NOMO-1 treated with DMSO at 0.1 percent for 48 hours (cell line): ENCODE measurements around the gene SMPD1.

Experiments
- DNase-seq: peaks from one replicate; lab custom pipeline; 2025; ENCODE audit not compliant: unreplicated experiment; lab: John Stamatoyannopoulos, UW

SMPD1 gene

DNA sequence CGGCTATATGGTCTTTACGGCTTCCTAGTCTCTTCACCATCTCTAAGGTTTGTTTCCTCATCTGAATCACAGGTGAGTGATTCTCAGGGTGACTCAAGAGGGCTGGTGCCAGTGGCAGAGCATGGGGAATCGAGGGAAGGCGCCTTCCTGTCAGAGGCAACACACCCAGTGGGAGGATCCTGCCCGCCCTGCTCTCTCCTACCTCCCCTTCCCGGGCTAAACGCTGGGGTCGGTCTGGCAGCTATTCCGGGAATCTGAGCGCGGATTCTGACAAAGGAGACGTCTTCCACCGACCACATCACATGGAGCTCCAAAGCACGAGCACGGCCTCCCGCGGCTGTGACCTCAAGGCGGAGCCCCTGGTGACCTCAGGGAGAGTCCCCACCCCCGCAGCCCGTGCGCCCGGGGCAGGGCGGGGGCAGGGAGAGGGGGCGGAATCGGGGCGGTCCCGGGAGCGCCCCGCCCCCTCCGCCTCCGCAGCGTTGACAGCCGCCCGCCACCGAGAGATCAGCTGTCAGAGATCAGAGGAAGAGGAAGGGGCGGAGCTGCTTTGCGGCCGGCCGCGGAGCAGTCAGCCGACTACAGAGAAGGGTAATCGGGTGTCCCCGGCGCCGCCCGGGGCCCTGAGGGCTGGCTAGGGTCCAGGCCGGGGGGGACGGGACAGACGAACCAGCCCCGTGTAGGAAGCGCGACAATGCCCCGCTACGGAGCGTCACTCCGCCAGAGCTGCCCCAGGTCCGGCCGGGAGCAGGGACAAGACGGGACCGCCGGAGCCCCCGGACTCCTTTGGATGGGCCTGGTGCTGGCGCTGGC is at the start of gene SMPD1:
SMPD1 (plus strand) TSS at position 570 of the 813 bp plus-strand sequence; CDS start at position 695, 125 bp downstream.
- peak; percentile 94 for DNase-seq

DNA sequence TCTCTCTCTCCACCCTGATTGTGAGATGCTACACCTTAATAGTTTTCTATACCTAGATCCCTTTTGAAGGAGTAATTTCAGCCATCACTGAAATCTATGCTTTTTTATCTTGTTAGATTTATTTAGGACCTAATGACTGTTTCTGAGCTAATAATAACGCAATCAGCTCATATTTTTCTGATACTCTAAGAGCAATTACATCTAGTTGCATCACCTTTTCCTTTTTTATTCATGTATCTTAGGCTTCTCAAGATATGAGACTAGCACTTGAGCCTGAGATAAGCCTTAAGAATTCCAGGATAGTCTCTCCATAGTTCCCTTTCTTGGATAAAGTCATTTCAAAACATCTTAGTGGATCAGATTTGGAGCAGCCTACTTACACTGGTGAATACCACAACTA is 44.9 kb upstream of the SMPD1 start:
- DNase-seq, result no peak

DNA sequence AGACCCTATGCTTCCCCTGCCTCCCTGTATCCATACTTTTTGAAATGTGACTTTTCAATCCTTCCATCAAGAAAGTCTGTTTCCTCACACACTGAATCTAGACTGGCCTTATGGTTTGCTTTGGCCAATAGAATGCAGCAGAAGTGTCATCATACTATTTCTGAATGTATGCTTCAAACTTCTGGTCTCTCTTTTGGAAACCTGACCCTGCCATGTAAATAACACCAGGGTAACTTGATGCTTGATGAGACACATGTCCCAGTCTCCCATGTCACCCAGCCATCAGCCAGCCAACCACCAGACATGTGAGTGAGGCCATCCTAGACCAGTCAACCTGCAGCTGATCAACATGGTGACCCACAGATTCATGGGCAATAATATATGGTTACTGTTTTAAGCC is 40.2 kb upstream of the SMPD1 start:
- DNase-seq, result no peak

DNA sequence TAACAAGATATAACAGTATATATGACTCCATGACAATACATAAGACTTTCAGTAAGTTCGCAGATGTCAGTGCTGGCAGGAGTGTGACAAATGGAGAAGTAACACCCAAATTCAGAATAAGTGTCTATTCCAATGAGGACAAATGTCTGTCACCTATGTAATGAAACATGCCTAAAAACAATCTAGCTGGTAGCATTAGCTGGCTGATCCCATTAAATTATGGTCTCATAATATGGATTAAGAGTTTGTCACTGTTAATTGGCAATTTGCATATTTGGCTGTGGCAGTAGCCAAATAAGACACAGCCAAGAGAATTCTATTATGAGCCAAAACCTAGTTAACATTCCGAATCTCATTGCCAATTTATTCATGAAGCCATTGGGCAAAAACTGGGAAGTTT is 39.8 kb upstream of the SMPD1 start:
- no peak for DNase-seq

DNA sequence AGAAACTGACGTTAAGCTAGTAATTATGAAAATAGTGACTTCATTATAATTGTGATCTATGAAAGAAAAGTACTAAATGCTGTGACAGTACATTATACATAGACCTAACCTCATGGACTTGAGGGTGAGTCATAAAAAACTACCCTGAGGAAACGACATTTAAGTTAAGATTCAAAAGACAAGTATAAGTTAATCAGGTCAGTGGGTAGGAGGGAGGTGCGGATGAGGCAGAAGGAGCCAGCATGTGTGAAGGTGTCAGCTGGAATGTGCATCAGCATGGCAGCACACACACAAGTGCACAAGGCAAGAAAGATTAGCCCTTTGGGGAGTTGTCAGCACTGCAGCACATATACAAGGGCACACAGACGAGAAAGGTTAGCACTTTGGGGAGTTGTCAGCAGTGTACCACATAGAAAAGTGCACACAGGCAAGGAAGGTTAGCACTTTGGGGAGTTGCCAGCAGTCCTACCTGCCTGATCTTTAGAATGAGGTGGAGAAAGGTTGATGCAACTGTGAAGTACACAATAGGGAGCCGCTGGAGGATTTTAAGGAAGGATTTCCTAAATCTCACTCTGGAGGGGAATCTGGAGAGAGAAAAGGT is 38.4 kb upstream of the SMPD1 start:
- DNase-seq, result no peak

DNA sequence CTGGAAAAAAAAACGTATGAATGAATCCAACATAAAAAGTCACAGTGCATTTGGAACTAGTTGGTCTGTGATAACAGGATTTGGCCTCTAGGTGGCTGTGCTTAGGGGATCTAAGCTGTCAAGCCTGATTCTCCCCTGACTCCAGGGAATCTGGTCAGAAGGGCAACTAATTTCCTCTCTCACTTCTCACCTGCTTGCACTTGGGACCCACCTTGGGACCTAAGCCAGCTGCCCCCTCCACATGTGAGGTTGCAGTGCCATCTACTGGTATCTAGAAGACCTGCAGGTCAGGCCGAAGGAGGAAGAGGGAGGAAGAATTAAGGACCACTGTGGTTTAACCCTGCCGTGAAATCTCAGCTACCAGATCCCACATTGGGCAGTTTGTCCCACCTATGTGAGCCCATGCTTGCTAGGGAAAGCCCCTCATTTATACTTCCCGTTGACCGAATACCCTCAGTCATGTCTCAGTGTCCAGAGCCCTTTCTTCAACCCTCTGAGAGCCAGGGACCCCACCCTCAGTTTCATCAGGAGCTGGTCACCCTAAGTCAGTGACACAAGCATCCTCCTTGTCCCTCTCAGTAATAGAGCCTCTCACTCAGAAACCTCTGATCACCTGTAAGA is 36.8 kb upstream of the SMPD1 start:
- peak; percentile 40 for DNase-seq

DNA sequence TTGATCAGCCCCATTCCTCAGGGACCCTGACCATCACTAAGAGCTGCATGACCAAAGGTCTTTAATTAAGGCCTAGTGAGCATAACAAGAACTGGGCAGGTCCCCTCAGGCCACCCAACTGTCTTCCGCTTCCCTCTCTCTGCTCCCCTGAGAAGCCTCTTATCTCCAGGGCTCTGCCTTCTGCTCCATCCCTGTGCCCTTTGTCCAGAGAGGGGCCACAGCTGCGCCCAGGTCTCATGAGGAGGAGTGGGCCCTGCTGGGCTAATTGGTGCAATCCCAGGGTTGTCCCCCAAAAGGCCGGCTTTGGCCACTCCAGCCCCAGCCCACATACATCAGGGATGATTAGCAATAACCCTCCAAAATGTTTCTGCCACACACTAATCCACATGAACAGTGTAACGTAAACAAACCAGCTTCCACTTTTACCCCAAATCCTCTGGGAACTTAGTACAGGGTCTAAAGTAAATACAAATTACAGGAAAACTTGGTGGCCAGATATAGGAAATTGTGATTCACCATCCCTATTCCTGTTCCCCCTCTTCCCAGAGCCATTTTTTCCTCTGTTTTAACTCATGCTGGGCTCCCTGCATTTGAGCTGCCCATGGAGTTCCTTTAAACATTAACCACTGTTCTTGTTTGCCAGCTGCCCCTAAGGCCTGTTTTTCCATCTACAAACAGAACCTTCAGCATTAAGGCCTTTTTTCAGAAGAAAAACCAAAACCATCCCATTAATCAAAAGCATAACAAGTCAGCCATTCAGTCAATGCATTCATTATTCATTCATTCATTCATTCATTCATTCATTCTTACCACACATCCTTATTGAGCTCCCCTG is 35.4 kb upstream of the SMPD1 start:
- DNase-seq, result no peak

DNA sequence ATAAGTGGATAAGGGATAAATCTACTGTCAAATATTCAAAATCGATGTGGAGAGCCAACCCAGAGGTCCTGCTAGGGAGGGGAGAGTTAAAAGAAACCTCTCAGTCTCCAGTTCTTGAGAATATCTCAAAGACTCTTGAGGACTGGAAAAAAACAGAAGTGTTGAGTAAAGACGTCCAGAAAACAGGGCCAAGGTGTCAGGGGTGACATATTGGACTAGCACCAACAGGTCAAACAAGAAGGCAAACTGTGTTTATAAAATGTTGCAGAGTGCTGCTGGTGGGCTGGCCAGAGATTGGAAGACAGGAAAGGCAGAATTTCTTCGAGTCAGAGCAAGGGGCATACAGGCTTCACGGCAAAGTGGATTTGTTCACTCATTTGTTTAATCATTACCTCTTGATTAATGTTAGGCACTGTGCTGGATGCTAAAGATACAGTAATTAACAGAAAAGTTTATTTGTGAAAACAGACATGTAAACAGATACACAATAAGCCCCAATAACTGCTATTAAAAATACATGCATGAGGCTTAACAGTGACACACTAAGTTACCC is 33.7 kb upstream of the SMPD1 start:
- DNase-seq, result no peak

DNA sequence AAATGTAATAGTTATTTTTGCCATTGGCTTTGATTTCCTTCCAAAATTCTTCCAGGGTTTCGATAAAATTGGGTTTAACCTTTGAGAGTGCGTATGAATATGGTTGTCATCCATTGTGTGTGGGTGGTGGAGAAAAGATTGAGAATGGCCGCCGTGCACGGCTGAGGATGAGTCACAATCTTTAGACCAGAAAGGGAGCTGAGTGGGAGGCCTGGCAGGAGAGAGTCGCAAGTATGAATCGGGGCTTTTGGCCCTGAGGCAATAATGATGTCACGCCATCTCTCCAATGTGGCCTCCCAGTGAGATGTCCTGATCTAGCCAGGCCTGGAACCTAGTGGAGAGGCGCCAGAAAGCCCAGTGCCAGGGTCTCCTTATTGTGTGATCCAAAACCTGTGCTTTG is 33.1 kb upstream of the SMPD1 start:
- DNase-seq, result no peak

DNA sequence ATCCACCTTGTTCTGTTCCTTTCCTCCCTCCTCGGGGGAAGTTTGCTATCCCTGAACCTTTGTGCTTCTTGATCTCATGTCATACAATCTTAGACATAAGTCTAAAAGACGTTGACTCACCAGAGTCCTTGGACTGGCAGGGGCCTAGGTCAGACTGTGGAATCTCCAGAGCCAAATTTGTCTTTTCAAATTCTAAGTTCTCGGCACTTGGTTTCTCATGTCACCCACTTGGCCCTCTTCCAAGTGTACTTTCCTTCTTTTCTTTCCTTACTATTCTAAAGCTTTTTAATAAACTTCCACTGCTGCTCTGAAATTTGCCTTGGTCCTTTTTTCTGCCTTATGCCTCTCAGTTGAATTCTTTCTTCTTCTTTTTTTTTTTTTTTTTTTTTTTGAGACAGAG is 30.1 kb upstream of the SMPD1 start:
- no peak for DNase-seq

DNA sequence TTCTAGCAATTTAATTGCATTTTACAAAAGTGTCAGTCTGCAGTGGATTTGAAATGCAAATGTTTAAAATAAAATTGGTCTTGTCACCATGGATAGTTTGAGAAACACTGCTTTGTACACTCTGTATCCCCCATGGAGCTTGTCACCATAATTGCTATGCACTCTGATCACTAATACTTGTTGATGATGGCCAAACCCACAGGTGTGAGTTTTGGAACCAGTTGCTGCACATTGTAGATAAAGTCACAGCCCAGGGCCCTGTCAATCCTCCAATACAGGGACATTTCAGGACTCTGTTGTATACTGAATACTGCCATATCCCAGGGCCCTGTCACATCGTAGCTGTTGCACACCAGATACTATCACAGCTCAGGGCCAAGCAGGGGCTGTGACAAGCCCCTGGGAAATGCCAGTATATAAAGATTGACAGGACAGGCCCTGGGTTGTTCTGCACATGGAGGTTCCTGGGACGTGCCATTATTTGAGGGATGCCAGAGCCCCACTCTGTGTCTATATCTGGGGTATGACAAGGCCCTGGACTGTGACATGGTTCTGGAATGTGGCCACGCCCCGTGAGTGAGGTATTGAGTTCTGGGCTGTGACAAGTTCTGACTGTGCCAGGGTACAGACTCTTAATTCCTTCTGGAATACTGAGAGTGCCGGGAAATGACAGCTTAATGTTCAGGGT is 27.9 kb upstream of the SMPD1 start:
- DNase-seq, result no peak

DNA sequence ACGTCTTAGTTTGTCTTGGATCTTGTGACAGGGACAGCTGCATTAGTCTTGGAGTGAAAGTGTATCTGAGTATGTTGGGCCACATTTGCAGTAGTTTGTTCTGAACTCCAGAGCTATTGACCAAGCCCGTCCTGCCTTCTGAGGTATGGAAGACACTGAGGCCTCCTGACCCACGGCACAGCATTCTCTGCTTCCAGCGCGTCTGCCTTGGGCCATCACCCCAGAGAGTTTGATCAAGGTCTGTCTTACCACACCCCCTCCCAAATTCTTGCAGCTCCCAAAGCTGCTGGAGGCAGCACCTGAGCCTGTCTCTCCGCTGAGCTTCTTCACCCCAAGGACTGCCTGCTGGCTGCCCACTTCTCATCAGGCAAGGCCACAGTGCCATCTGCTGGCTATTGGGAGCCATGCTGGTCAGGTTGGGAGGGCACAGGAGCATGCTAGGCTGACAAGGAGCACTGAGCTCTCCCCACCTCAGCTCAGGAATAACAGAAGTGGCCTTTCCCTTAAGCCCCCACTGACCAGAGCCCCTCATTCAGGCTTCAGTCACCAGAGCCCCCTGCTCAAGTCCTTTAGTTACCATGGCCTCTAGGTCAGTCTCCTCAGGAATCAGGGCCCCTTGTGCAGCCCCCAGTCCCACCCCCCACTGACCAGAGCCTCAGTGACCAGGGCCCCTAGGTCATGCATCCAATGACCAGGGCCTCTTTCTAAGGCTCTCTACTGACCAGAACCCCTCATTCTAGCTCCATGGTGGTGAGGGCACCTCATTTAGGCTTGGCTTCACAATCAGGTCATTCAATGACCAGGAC is 27.2 kb upstream of the SMPD1 start:
- DNase-seq, result peak; percentile 37

DNA sequence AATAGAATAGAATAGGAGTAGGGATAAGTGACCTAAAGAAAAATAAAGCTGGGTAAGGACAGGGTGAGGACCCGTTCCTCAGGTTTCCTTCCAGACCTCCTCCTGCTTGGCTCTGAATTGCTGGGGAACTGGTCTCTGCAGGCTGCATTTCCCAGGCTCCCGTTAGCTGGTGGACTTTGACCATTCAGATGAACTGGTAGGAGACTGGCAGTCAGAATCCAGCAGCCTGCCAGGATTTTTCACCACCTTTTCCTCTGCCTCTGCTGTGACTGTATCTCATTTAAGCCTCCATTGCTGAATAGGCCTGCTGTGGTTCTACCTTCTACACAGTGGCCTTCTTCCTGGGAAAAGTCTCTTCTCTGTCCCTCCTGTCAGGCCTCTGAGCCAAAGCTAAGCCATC is 24.6 kb upstream of the SMPD1 start:
- no peak for DNase-seq

DNA sequence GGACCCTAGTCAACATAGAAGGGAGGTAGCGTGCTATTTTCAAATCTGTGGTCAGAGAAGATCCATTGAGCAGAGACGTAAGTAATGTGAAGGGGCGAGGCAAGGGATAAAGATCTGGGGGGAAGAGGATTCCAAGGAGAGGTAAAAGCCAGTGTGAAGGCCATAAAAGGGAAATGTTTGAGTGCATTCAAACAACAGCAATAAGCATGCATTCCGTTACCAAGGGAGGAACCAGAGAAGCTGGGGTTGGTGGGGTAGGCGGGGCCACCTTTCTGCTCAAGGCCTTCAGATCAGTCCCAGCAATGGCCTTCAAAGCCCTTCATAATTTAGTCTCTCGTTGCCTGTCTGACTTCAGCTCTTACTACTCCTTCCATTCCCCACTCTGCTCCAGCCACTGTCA is 18.4 kb upstream of the SMPD1 start:
- no peak for DNase-seq

DNA sequence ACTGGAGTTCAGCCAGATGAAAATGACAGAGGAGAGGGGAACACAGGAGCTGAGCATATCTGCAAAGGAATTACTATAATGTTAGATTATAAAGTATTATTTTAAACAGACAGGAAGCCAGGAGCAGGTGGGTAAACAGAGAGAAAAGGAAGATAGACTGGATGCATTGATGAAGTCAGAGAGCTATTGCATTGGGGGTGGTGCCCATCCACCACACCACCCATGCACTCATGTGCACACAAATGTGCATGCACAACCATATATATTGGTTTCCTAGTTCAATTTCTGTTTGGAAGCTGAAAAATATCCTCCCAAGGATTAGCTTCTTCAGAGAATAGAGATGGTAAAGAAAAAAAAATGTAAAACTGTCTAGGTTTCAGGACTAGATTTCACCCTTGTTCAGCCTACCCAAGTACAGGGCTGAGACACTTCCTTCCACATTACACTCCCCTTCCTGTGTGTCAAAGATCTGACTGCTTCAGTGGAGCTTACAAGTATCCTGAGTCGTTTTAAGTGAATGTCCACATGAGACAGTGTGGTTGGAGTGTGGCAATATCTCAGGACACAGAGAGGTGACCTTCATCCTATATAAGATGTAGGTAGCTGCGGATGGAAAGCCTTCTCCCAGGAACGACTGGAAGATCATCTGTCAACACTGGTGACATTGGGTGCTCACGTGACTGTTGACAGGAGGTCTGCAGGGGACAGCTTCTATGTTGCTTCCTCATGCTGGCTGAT is 12.2 kb upstream of the SMPD1 start:
- DNase-seq, result peak; percentile 23

DNA sequence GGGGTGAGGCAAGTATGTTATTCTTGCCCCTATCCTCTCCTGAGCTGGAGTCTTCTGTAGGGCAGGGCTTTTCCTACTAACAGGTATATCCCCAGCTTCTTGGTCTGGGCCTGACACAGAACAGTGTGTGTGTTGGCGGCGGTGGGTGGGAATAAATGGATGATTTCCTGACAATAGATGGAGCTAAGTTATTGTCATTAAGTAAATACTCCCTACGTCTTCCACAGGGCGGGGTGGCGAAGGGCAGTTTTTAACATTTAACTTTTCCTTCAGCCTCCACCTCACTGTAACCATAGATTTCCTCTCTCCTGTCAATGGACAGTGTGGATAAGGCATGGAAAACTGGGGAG is 11.7 kb upstream of the SMPD1 start:
- no peak for DNase-seq

DNA sequence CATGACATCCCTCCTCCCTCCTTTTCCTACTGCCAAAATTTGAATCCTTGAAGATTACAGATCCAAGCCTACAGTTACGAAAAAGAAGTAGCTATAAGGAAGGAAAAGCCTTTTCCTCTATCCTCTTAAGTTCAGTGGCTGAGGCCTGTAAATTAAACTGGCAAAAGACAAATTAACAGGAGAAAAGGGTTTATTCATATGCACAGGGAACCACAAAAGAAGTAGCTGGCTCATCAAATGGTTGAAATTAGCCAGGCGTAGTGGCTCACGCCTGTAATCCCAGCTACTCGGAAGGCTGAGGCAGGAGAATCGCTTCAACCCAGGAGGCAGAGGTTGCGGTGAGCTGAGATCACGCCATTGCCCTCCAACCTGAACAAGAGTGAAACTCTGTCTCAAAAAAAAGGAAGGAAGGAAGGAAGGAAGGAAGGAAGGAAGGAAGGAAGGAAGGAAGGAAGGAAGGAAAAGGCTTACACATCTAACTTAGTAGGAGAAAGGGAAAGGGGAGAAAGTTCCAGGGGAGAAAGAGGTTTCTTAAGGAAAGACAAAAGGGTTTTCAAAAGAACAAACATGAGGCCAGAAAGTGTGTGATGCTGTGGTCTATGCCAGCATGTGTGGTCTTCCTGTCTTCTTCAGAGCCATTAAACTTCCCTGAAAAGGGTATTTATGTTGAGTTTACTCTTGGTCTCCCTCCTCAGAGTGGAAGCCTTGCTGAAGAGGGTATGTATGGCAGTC is 5.1 kb upstream of the SMPD1 start:
- DNase-seq, result no peak

DNA sequence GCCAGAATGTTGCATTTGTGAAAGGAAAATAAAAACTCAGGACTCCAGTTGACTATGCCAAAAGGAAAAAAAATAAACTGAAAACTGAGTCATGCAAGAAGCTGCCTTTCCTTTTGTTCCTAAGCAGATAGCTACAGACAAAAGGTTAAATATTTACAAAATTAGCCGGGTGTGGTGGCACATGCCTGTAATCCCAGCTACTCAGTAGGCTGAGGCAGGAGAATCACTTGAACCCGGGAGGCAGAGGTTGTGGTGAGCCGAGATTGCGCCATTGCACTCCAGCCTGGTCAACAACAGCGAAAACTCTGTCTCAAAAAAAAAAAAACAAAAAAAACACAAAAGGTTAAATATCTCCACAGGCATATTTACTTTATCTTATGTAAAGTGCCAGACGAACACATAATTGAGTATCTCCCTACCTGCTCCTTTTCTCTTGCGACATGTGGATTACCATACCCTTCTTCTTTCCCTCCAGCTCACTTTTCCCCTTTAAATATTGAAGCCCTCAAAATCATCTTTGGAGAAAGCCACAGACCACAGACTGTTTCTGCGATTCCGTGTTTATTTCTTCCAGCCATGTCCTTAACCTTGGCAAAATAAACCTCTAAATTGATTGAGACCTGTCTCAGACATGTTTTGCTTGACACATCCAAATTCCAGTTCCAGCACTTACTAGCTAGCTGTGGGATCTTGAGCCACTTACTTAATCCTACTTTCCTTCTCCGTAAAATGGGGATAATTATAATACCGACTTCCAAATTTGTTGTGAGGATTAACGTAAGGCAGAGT is 2.3 kb upstream of the SMPD1 start:
- no peak for DNase-seq
